Naive B cell (primary cell): ENCODE results near the gene COL5A1. TPM values are rescaled to one million over a fixed set of nuclear protein-coding genes. Genes with fewer than 3 reads are reported as not detected.

Experiments used
- ATAC-seq, 2 donors: fragments of 150-1000 bp; cut with Tn5 transposase; 2 replicates each; pipeline ENCODE4 v1.10.0; 2021; ENCODE audit warnings: low read depth in 2 of 2, mild to moderate bottlenecking in 2 of 2, moderate library complexity in 2 of 2
- DNase-seq: peaks from one replicate; pipeline ENCODE4 v3.0.0; 2022
- H3K27ac Mint-ChIP-seq, 6 donors: one replicate each; pipeline ENCODE4 v1.8.0; 2020 to 2022; ENCODE audit warnings: mild to moderate bottlenecking in 6 of 6, mixed read lengths in 6 of 6, moderate library complexity in 5 of 6, inconsistent platforms in 2 of 6
- H3K27me3 Mint-ChIP-seq, 3 donors: one replicate each; pipeline ENCODE4 v1.8.0; 2021 to 2022; ENCODE audit warnings: mixed read lengths in 3 of 3, mild to moderate bottlenecking in 1 of 3
- H3K36me3 Mint-ChIP-seq, 2 donors: one replicate each; pipeline ENCODE4 v1.8.0; 2020 to 2022; ENCODE audit warnings: mixed read lengths in 2 of 2, inconsistent platforms in 1 of 2, mild to moderate bottlenecking in 1 of 2
- H3K4me1 Mint-ChIP-seq, 3 donors: one replicate each; pipeline ENCODE4 v1.8.0; 2020 to 2022; ENCODE audit warnings: mixed read lengths in 3 of 3, inconsistent platforms in 1 of 3, mild to moderate bottlenecking in 1 of 3, moderate library complexity in 1 of 3
- H3K4me3 Mint-ChIP-seq, 8 donors: one replicate each; pipeline ENCODE4 v1.8.0; 2020 to 2022; ENCODE audit warnings: mild to moderate bottlenecking in 8 of 8, mixed read lengths in 8 of 8, moderate library complexity in 8 of 8, inconsistent platforms in 2 of 8
- H3K9me3 Mint-ChIP-seq, 7 donors: one replicate each; pipeline ENCODE4 v1.8.0; 2020 to 2022; ENCODE audit warnings: mixed read lengths in 7 of 7, mild to moderate bottlenecking in 5 of 7, inconsistent platforms in 2 of 7, moderate library complexity in 1 of 7
- polyA plus RNA-seq, 6 donors: library from polyadenylated mRNA; unstranded; fragments of 300-500 nt; fragmentation: Illumina TruSeq; gene quantifications; one replicate each; pipeline ENCODE4 v1.2.3, GENCODE V29; 2021; ENCODE audit warnings: low read depth in 6 of 6

The COL5A1 gene
- not detected for polyA plus RNA-seq

DNA sequence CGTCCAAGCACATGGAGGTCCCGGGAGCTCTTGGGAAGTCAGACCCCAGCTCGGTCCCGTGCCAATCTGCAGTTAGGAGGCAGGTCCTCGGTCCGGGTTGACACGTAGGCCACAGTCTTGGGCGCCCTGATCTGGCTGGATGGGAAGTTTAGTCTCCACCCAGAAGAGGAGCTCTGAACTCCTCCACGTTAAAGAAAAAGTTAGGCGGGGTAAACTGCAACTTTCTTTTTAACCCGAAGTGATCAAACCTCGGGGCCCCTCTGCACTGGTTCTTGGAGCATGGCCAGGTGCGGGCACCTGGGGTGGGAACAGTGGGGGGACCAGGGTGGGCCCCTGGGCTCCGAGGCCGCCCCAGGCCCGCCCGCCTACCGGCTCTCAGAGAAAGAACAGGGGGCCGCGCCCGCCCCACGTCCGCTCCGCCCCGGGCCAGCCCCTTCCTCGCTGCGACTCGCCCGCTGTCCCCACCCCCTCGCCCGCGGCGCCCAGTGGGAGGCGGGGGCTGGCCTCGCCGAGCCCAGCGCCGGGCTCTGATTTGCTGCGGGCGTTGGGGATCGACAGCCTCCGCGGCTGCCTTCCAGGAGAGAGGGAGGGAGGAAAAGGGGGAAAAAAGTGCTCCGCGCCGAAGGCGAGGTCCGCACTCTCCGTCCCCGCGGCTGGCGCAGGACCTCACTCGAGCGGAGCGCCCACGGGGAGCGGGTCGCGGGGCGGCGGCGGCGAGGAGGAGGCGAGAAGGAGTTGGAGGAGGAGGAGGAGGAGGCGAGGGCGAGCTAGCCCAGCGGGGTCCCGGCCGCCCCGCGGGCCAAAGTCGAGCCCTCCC, at the start of gene COL5A1:
TSS of gene COL5A1 (plus strand) at position 631 of the 817 bp plus-strand sequence. CDS start 385 bp downstream, outside the sequence.
- Mint-ChIP-seq H3K4me1 (peaks cover 0 to 4% (median under 1%) of the 10 kb centered on the region in 3 donors), H3K4me3 (peak within 1 kb of the TSS in 7 of 8 donors; percentile 68 to 90 (median 77)), H3K9me3 (no peaks in the 10 kb centered on the region), H3K27ac (peak within 1 kb of the TSS in 1 of 6 donors; percentile 60), H3K27me3 (peaks cover 5 to 29% (median 29%) of the 10 kb centered on the region in 3 donors), H3K36me3 (no peaks in the 10 kb centered on the region)
- peak; percentile 50 for DNase-seq
- peak; percentile 80 to 89 for ATAC-seq

DNA sequence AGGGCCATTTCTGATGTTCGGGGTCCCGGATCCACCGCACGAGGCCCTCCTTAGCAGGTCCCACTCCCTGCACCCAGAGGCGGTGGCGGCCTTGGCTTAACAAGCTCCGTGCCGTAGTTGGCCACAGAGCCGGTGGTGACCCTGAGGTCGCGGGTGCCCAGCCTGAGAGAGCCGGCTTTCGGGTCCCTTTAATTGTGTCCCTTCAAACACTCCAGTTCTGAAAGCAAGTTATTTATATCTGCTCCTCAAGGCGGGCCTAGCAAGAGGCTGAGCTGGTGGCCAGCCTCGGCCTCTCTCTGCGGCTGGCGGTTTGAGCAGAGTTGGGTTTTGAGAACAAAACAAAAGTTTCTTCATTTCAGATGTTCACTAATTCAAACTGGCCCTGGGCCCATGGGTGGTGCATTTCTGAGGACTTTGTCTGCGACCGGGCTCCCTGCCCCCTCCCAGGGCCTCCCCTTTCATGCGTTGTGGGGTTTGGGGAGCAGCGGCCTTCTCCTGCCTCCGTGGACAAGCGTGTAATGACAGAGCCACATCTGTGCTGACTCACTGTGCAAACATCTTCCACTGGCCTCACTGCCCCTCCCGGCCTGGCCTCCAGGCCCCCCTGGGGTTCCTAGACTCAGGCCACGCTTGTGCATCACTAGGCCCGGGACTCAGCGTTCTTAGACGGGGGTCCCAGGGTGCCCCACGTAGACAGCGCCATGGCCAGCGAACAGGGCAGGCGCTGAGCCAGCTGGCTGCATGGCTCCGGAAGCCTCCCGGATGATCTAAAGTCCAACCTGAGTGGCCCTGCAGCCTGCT, 49.4 kb upstream of the COL5A1 start:
- Mint-ChIP-seq H3K9me3 (peaks cover 0 to 1% (median 0%) of the 10 kb centered on the region in 7 donors), H3K27ac (no peak overlapping the region), H3K4me1 (no peaks in the 10 kb centered on the region), H3K4me3 (no peak overlapping the region), H3K36me3 (no peaks in the 10 kb centered on the region), H3K27me3 (peaks cover 0 to 32% (median 0%) of the 10 kb centered on the region in 3 donors)
- ATAC-seq (no peak), DNase-seq (no peak)

DNA sequence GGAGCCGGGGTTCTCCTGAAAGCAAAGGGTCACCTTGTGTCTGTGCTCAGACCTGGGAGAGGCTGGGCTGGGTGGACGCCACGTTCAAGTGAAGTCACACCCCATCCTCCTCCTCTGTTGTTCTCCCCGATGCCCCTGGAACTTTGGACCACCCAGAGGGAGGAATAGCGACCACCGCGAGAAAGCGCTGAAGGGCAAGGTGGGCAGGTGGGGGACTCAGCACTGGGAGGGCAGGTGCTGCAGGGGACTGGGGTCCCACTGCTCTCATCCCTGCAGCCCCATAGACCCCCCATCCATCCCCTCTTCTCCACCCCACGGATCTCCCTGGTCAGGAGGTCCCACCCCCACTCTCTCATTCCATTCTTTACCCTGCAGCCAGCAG, 48.8 kb upstream of the COL5A1 start:
- DNase-seq (no peak), ATAC-seq (no peak)
- no peak overlapping the region for H3K4me3 Mint-ChIP-seq
- H3K27ac Mint-ChIP-seq = no peak overlapping the region
- H3K9me3 Mint-ChIP-seq = peaks cover 0 to 1% (median 0%) of the 10 kb centered on the region in 7 donors
- H3K36me3 Mint-ChIP-seq = no peaks in the 10 kb centered on the region
- no peaks in the 10 kb centered on the region for H3K4me1 Mint-ChIP-seq
- H3K27me3 Mint-ChIP-seq = peaks cover 0 to 32% (median 0%) of the 10 kb centered on the region in 3 donors

DNA sequence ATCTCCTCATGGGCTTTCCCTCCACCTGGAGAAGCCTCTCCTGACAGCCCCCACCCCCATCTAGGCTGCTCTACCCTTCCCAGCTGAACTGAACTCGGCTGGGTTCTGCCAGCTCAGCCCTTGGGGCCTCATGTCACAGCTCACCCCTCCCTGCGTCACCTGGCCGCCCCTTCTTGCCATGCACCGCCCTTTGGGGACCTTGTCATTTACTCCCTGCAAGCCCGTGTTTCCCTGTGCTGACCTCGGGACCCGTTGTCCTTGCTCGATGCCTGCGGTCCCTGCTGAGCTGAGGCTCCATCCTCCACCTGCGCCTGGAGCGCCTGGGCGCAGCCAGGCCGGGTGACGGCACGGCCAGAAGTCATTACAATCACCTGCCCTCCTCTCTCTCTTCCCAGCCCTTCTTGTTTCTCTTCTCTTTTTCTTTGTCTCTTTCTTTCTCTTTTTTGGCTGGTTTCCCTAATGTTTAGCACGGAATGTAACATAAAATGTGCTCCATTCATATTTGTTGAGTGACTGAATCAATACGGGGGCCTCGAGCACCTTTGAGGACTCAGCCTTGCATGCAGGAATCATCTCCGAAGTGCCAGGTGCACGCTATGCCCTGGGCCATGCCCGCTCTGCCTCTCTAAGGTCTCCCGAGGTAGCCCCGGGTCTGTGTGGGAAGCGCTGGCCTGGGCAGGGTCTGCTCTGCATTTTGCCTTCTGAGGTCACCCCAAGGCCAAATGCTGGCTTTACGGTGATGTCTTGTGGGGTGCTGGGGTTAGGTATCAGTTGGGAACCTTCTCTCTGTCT, 48.1 kb upstream of the COL5A1 start:
- Mint-ChIP-seq H3K9me3 (no peaks in the 10 kb centered on the region), H3K4me1 (no peaks in the 10 kb centered on the region), H3K4me3 (no peak overlapping the region), H3K27me3 (peaks cover 0 to 32% (median 0%) of the 10 kb centered on the region in 3 donors), H3K36me3 (no peaks in the 10 kb centered on the region), H3K27ac (peak overlapping the region in 1 of 6 donors; percentile 66)
- ATAC-seq (no peak), DNase-seq (no peak)

DNA sequence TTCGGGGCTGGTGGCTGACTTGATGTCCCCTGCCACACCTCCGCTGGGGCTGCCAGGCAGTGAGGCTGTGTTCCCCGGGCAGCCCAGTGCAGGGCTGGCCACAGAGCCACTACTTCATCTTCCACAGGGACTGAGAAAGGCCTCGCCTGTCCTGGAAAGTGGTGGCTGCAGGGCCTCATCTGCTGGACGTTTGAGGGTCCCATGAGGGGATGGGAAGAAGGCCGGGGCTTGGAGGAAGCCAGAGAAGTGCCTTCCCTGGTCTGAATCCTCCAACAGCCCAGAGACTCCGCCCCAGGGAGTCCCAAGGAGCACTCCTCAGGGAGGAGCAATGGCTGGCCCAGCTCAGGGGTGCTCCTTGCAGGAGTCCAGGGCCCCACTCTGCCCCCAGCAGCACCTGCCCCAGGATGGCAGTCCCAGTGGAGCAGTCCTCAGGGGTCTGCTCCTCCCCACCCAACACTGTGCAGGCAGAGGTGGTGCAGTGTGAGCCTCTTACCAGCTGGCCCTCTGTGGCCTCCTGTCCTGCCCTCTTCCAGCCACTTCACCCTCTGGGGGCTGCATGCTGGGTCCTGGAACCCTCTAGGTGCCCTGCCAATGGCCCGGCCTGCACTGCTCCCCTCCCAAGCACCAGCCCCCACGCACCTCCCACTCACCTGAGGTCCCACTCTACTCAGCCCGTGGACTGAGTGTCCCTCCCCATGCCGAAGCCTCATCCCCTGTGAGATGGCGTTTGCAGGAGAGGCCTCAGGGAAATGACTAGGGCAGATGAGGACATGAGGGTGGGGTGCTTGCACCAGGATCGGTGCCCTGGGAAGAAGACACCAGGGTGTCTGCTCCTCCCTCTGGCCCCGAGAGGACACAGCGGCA, 47.3 kb upstream of the COL5A1 start:
- DNase-seq (no peak), ATAC-seq (no peak)
- H3K36me3 Mint-ChIP-seq = no peaks in the 10 kb centered on the region
- no peaks in the 10 kb centered on the region for H3K4me1 Mint-ChIP-seq
- no peaks in the 10 kb centered on the region for H3K9me3 Mint-ChIP-seq
- no peak overlapping the region for H3K4me3 Mint-ChIP-seq
- H3K27ac Mint-ChIP-seq = no peak overlapping the region
- peaks cover 0 to 32% (median 0%) of the 10 kb centered on the region in 3 donors for H3K27me3 Mint-ChIP-seq

- H3K36me3 Mint-ChIP-seq = no peaks in the 10 kb centered on the region
- no peaks in the 10 kb centered on the region for H3K9me3 Mint-ChIP-seq
- H3K27ac Mint-ChIP-seq = no peak overlapping the region
- DNase-seq (no peak), ATAC-seq (no peak)
- no peaks in the 10 kb centered on the region for H3K4me1 Mint-ChIP-seq
- no peak overlapping the region for H3K4me3 Mint-ChIP-seq
- H3K27me3 Mint-ChIP-seq = peaks cover 0 to 25% (median 0%) of the 10 kb centered on the region in 3 donors
Measured at GRCh38 chr9:134595014-134595413, 46.6 kb upstream of the COL5A1 start.

- Mint-ChIP-seq H3K9me3 (peaks cover 0 to 2% (median 0%) of the 10 kb centered on the region in 7 donors), H3K36me3 (no peaks in the 10 kb centered on the region), H3K27me3 (peaks cover 0 to 8% (median 0%) of the 10 kb centered on the region in 3 donors), H3K4me1 (no peaks in the 10 kb centered on the region), H3K27ac (no peak overlapping the region), H3K4me3 (no peak overlapping the region)
- ATAC-seq = no peak
- no peak for DNase-seq
Measured at GRCh38 chr9:134597041-134597913, 44.3 kb upstream of the COL5A1 start.

GRCh38 chr9:134597957-134598883, 43.4 kb upstream of the COL5A1 start:
- Mint-ChIP-seq H3K36me3 (no peaks in the 10 kb centered on the region), H3K9me3 (peaks cover 0 to 2% (median 0%) of the 10 kb centered on the region in 7 donors), H3K4me3 (peak overlapping the region in 1 of 8 donors; percentile 69), H3K4me1 (no peaks in the 10 kb centered on the region), H3K27ac (no peak overlapping the region), H3K27me3 (peaks cover 0 to 7% (median 0%) of the 10 kb centered on the region in 3 donors)
- ATAC-seq (no peak), DNase-seq (no peak)

- Mint-ChIP-seq H3K27me3 (peaks cover 0 to under 1% (median 0%) of the 10 kb centered on the region in 3 donors), H3K9me3 (peaks cover 0 to 2% (median 0%) of the 10 kb centered on the region in 7 donors)
- no peak for ATAC-seq
Measured at GRCh38 chr9:134598884-134599245, 42.7 kb upstream of the COL5A1 start.

GRCh38 chr9:134600371-134600770, 41.2 kb upstream of the COL5A1 start:
- H3K27ac Mint-ChIP-seq = no peak overlapping the region
- no peaks in the 10 kb centered on the region for H3K36me3 Mint-ChIP-seq
- DNase-seq (no peak), ATAC-seq (no peak)
- H3K27me3 Mint-ChIP-seq = peaks cover 0 to 3% (median 0%) of the 10 kb centered on the region in 3 donors
- no peaks in the 10 kb centered on the region for H3K4me1 Mint-ChIP-seq
- peaks cover 0 to 2% (median 0%) of the 10 kb centered on the region in 7 donors for H3K9me3 Mint-ChIP-seq
- no peak overlapping the region for H3K4me3 Mint-ChIP-seq

More at GRCh38 chr9:134598884-134599245, 42.7 kb upstream of the COL5A1 start:
- H3K4me3 Mint-ChIP-seq = no peak overlapping the region
- H3K27ac Mint-ChIP-seq = no peak overlapping the region
- no peak for DNase-seq
- no peaks in the 10 kb centered on the region for H3K36me3 Mint-ChIP-seq
- no peaks in the 10 kb centered on the region for H3K4me1 Mint-ChIP-seq
